Measurements from ENCODE around the gene EEF1AKMT1.

The EEF1AKMT1 gene

DNA sequence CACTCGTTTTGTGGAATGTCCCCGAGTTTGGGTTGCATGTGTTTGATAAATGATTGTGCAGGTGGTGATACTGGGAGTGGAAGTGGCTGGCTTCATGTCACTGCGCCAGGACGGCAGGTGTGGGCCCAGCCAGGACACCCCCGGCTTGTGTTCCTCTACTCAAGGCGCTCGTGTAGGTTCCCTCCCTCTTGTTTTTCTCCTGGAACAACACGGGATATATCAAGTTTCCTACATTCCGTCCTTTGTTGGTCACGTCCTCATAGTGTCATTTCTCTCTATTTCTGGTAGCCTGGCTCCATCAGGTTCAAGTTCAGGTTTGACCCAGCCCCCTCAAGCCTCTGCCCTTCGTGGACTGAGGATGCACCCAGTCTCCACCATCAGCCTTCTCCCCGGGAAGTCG lies 54.0 kb downstream of the EEF1AKMT1 start:
- DNase-seq (ENCODE audit: low read depth): no peak

- DNase-seq (ENCODE audit: low read depth): no peak
These were observed 54.7 kb downstream of the EEF1AKMT1 start for GRCh38 chr13:20718958-20719566.

DNA sequence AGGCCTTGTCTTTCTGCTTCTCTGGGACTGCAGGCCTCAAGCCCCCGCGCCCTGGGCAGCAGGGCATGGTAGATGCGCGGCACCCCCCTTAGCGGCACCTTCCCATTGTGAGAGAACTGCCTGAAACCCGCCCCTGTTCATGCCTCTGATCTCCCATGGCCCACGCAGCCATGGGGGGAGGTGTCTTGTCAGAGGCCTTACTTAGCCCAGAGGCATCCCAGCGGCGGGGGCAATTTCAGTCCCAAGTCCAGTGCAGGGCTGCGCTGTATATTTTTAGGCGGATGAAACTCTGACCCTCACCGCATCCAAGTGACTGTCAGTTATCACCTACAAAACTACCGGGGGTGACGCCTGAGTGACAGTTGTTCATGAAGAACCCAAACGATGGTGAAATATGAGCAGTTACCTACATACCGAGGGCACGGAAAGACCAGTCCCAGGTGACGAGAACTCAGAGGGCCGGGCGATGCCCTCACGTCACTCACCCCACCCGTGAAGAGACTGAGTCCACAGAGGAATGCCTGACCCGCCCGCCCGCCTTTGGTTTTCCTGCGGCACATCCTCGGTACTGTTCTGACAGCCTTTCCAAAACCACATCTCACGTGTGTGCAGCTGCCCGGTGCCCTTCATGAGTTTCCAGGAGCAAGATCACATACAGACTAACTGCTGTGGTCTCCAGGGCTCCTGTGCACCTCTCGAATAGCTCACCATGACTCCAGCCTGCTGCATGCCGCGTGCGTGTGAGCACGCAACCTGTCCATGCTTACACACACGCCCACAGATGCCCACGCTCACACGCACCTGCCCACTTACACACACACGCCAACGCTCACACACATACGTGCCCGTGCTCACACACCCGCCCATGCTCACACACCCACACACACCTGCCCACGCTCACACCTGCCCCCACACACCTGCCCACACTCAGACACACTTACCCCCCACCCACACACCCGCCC lies 55.9 kb downstream of the EEF1AKMT1 start:
- no peak for DNase-seq (ENCODE audit: low read depth)

- DNase-seq (ENCODE audit: low read depth): no peak
These were observed 56.8 kb downstream of the EEF1AKMT1 start for GRCh38 chr13:20716951-20717350.

DNA sequence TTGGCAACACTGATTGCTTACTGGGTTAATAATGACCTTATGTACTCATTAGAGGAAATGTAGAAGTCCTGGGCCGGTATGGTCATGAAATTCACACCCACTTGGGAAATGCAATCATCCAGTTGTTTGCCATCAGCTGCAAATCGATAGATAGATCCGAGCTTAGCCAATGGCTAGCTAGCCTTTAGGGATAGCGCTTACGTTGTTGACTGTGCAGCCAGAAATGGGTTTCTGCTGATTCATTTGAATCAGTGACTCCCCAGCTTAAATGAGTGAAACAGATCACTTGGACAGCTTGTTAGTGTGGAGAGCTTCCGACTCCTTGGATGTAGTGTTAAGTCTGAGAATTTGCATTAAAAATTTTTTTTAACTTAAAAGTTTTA lies 58.4 kb downstream of the EEF1AKMT1 start:
- no peak for DNase-seq (ENCODE audit: low read depth)

DNA sequence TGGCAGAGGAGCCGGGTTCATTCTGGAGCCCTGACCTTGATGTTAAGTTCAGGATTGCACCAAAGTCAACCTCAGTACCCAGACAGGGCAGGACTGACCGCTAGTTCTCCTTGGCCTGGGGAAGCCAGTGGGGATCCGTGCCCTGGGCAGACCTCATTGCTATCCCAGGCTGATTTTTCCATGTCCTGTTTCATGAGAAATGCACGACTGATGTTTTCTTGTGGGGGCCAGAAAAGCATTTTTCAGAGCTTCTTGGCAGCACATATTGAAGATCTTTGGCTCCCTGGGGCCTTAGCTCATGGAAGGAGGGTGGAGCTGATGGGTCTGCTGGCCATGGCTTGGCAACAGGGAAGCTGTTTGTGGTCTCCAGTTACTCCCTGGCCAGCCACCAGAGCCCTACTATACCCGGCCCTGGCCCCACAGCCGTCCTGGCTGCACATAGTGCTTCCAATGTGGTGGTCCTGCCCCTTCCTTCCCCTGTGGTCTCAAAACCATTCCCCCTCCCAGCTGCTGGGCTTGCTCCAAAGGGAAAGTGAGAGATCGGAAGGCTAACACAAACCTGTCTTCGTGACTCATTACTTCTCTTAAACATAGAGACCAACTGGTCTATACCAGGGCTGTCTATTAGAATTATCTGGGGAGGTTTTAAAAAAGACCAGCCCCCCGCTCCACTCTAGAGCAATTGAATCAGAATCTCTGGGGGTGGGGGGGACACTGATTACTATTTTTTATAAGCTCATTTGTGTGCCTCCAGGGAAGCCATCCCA lies 59.0 kb downstream of the EEF1AKMT1 start:
- no peak for DNase-seq (ENCODE audit: low read depth)

- no peak for DNase-seq (ENCODE audit: low read depth)
These were observed 59.6 kb downstream of the EEF1AKMT1 start for GRCh38 chr13:20714161-20714560.

DNA sequence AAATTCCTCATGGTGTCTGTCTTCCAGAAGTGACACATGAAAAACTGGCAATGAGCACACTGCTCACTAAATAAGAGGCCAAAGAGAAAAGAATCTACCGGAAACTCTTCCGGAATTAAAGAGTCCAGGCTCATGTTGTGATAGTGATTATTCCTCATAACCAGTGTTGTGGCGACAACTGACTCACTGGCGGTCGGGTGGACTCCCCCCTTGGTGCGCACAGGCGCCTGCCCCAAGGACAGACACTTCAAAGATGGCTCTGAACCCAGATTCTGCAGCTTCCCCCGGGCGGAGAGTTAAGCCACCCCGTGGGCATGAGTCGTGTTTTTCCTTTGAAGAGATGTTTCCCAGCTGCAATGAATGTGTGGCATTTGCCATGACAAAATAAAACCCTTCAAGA lies 60.0 kb downstream of the EEF1AKMT1 start:
- DNase-seq (ENCODE audit: low read depth): no peak

DNA sequence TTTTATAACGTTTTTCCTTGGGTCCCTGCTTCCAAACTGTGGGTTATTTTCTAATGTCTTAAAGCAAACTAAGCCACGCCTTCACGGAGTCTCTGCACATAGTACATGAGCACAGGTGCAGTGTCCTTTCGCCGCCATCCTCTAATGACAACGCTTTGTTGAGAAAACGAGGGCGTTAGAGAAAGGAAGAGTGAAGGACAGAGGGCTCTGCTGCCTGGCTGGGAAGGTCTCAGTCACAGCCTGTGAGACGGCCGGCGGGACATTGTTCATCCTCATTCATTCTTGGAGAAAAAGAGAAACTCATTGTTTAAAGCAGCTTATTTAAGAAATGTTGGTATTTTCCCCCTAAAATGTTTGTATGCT lies 60.8 kb downstream of the EEF1AKMT1 start:
- DNase-seq (ENCODE audit: low read depth): no peak

- no peak for DNase-seq (ENCODE audit: low read depth)
These were observed 62.3 kb downstream of the EEF1AKMT1 start for GRCh38 chr13:20711301-20712044.

DNA sequence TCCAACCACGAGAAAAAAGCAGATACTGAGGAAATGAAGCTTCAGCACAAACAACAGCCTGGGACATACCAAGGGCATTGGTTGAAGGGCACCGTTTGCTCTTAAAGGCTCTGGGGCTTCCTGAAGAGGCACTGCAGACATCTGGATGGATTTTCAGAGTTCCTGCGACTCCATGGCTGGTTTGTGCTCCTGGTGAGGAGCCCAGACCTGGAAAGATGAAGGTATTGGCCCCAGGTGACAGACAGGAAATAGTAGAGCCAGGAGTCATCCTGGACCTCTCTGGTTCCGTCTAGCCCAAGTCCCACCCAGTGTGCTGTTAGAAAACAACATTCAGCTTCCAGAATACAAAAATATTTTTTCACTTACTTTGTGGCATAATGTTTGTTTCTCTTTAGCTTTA lies 64.0 kb downstream of the EEF1AKMT1 start:
- no peak for DNase-seq (ENCODE audit: low read depth)

DNA sequence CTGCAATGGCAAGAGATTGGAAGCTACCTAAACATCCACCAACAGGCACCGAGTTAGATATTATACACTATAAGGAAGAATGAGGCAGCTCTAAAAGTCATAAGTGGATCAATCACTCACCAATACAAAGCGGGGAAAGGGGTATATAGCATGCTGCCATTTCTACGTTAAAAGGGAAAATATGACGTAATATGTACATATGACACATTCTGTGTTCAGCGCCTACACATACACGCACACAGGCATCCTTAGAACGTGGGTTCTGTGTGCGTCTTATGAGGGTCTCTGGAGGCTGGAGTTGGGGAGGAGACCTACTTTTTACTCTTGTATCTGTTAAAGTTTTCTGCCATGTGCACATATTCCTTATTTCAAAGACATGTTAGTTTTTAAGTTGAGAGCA lies 64.4 kb downstream of the EEF1AKMT1 start:
- no peak for DNase-seq (ENCODE audit: low read depth)

DNA sequence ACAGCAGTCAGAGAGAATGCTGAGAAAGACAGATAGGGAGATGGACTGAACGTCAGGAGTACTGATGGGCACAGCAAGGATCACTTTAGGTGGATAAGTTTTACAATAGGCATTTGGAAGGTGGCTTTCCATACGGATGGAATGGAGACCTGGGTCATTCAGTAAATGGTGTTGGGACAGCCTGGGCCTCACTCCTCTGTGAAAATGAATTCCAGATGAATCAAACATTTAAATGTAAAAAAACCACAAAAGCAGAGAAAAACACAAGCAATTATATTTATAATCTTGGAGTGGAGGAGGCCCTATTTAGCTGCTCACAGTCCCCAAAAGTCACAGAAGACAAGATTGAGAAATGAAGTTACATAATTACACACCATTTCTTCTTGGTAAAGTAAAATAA lies 65.5 kb downstream of the EEF1AKMT1 start:
- no peak for DNase-seq (ENCODE audit: low read depth)

DNA sequence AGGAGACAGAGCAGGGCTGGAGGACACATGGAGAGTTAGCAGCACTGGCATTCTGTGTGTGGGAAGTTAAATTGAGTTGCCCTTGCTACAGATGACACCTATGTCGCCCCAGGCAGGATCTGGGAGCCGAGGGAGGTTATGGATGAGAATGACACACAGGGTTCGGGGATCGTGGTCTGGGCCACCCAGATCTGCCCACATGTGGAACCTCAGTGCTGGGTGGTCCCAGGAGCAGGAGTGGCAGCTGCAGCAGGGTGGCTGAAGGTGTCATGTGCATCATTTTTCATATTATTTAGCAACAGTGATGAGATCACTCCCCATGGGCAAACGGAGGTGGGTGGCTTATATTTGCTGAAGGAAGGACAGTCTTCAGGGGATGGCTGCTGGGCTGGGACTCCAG lies 67.1 kb downstream of the EEF1AKMT1 start:
- no peak for DNase-seq (ENCODE audit: low read depth)

- DNase-seq (ENCODE audit: low read depth): no peak
These were observed 69.2 kb downstream of the EEF1AKMT1 start for GRCh38 chr13:20704459-20705069.

DNA sequence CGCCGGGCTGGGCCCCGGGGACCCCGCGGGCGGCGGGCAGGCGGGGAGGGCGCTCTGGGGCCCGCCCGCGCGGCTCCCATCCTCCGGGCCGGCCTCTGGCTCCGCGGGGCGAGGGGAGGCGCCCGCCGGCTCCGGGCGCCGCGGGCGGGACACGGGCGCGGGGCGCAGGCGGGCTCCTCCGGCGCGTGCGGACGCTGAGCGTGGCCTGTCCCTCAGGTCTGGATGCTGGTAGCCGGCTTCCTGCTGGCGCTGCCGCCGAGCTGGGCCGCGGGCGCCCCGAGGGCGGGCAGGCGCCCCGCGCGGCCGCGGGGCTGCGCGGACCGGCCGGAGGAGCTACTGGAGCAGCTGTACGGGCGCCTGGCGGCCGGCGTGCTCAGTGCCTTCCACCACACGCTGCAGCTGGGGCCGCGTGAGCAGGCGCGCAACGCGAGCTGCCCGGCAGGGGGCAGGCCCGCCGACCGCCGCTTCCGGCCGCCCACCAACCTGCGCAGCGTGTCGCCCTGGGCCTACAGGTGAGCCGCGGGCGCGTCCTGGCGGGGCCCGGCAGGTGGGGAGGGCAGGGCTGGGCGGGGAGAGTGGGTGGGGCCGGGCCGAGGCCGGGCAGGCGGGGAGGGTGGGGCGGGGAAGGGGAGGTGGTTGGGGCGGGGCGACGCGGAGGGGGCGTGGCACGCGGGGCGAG lies 69.8 kb downstream of the EEF1AKMT1 start:
- DNase-seq (ENCODE audit: low read depth): peak; percentile 66

DNA sequence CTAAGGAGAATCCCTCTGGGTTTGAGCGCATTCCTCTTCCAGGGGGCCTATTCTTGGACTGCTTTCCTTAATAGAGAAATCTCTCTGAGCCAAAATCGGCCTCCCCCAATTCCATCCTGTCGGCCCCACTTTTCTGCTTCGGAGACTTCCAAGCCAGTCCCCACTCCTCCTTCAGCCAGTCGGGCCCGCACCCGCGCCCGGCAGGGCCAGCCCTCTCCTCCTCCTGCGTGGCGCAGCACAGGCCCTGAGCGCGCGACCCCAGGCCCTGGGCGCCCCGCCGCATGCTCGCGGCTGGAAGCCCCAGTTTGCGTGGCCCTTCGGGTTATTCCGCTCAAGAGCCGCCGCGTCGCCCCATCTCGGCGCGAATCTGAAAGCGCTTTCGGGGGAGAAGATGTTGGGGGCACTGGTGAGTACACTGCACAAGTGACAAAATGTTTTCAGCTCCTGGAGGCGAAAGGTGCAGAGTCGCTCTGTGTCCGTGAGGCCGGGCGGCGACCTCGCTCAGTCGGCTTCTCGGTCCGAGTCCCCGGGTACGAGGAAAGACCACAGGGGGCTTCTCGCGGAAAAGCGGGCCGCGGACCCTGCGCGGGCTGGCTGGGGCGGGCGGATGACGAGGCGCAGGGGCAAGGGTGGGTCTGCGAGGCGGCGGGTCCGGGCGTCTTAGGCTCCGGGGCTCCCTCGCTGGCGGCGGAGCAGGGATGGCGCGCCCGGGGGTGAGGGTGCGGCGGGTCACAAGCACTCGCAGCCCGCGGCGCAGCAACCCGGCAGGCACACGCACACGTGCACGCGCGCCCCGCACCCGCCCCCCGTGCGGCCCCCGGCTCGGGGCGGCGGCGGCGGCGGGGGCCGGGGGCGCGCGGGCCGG lies 70.6 kb downstream of the EEF1AKMT1 start, which contains the start of gene IL17D:
TSS of gene IL17D (plus strand) at position 785 of the 865 bp plus-strand sequence. CDS start 303 bp downstream, outside the sequence.
- DNase-seq (ENCODE audit: low read depth): peak; percentile 9

DNA sequence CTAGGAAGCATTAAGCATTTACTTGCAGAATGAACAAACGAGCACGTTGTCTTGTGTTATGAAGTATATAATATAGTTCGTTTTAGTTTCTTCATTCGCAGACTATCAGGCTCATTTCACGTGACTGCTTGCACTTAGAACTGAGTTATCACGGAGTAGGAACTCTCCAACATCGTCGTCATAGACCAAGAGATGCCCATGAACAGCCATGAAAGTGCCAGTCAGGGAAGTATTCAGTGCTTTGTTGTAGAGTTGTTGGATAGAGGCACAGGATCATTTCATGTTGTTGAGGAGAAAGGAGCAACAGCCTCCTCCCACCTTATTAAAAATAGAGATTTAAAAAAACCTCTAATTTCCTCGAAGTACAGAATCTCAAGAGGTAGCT lies 71.2 kb downstream of the EEF1AKMT1 start:
- DNase-seq (ENCODE audit: low read depth): no peak

DNA sequence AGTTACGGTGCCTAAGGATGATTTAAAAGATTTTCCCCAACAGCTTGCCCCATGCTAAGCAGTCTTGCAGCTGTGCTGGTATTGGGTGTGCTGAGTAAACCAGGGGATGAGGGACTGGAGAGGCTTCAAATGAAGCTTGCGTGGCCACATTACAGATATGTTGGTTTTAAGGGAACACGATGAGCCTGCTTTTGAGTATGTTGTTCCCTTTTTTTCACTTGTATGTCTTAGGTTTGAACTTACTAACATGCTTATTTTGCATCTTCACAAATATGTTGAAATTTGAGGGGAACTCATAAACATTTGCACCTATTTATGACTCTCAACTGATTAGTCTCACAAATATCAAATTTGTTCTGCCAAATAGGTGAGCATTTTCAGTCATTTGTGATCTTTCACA lies 72.3 kb downstream of the EEF1AKMT1 start:
- DNase-seq (ENCODE audit: low read depth): no peak

DNA sequence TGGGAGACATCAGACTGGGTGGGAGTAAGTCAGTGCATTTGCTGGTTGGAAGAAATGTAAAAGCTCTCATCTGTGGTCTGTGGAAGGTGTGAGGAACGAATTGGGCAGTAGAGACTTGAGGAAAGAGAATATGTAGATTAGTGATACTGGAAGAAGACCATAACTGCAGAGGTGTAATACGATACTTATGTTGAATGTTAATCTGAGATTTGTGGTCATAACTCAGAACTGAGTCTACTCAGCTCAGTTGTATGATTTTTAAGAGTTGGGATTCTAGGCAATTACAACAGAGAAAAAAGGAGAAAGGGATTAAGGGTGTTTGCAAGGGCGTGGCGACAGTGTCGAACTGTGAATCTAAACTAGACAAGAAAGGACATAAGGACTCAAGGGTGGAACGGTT lies 73.5 kb downstream of the EEF1AKMT1 start:
- DNase-seq (ENCODE audit: low read depth): no peak

Measured in activated T-helper 9 cell treated with anti-CD3 and anti-CD28 coated beads, Interleukin-2, amount 50 U/mL, for 16 hours (primary cell).